Lower leg skin (tissue), 4 donors: ENCODE data around the gene MRPL58. TPM values are rescaled to one million over a fixed set of nuclear protein-coding genes. Genes with fewer than 3 reads are reported as not detected.
"Not testable (repeated sequence)": the region's sequence is repeated elsewhere in the genome, so short reads cannot be mapped to it uniquely, and the experiment has no call there.

Experiments used
- DNase-seq, 2 donors: peaks; one replicate each; pipeline ENCODE4 v3.0.0-alpha.2; 2019; ENCODE audit warnings: low spot score in 2 of 2
- H3K4me3 ChIP-seq: fragments of 200-600 bp; sonication (generic); 2 replicates; pipeline ENCODE4 v1.5.1; 2017; ENCODE audit warnings: mild to moderate bottlenecking, low read depth; ENCODE audit not compliant: poor library complexity, severe bottlenecking
- CTCF ChIP-seq, 3 donors: fragments of 450-650 bp; IDR thresholded peaks; one replicate each; pipeline ENCODE4 v1.5.1; 2016; ENCODE audit warnings: antibody characterized with exemption in 3 of 3, mild to moderate bottlenecking in 3 of 3, moderate library complexity in 2 of 3
- POLR2A ChIP-seq, 2 donors: fragments of 450-650 bp; IDR thresholded peaks; one replicate each; pipeline ENCODE4 v1.6.1; 2016 to 2017; ENCODE audit warnings: antibody characterized with exemption in 2 of 2, mild to moderate bottlenecking in 1 of 2, moderate library complexity in 1 of 2
- WGBS, 2 donors: methylation state at CpG; one replicate each; pipeline ENCODE4 v1.1.5; 2018; 5-methylcytosine and 5-hydroxymethylcytosine counted together
- intact Hi-C: fragments of 100-400 bp; cut with DNase I; formaldehyde crosslinking; loops from one replicate; pipeline ENCODE4 v1.15.0; 2023; ENCODE audit warnings: low total_unique reads
- total RNA-seq, 4 donors: library from RNA; depleted of rRNA; stranded (reverse); fragments of >200 nt; gene quantifications; one replicate each; pipeline ENCODE4 v1.1.0, GENCODE V29; 2016

MRPL58 gene
- total RNA-seq, 4 donors from 2014 or later: 48.6 to 76.4 (median 58.8) TPM

DNA sequence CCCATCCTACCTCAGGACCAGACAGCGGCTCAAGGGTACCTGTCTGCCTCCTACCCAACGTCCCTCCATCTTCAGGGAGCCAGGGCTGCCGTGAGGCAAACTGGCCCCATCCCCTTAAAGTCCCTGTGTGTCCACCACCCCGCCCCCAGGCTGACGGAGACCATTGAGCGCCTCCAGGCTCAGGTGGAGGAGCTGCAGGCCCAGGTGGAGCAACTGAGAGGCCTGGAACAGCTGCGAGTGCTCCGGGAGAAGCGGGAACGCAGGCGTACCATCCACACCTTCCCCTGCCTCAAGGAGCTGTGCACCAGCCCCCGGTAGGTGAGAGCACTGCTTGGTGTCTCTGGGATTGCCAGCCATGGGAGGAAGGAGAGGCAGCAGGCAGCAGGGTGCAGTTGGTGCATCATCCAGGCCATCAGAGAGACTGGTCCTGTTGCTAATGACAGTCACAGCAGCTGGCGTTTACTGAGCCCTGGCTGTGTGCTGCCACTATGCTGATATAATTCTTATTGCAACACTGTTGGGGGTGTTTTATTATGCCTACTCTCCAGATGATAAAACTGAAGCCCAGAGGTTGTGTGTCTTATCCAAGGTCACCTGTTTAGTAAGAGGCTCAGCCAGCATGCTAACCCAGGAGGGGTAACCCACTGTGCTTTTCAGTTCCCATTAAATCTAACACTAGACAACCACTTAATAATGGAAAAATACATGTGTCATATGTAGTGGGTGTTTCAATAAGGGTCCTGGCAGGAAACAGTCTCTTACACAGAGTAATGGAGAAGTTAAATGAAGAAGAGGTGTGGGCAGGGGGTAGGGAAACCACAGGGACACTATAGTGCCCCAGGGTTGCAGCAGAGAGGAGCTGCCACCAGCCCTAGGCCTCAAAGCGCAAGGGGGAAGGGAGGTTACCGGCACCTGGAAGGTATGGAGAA is 10.3 kb upstream of the MRPL58 start:
- WGBS, 2 donors: 89 to 92% methylated on average over 14 to 15 of the region's 15 CpGs
- intact Hi-C loops: no loop called here
- TF ChIP-seq CTCF (IDR thresholded peaks at IDR 0.05): no peak
- TF ChIP-seq POLR2A (IDR thresholded peaks at IDR 0.05): no peak
- H3K4me3 ChIP-seq: no peak overlapping the region
- DNase-seq: no peak

GRCh38 chr17:75003070-75003956 is 9.2 kb upstream of the MRPL58 start:
- DNase-seq: no peak
- TF ChIP-seq CTCF (IDR thresholded peaks at IDR 0.05) (no peak), POLR2A (IDR thresholded peaks at IDR 0.05) (no peak)
- no peak overlapping the region for H3K4me3 ChIP-seq
- WGBS, 2 donors: 91% methylated on average over 53 to 76 of the region's 76 CpGs
- intact Hi-C loops: no loop called here

DNA sequence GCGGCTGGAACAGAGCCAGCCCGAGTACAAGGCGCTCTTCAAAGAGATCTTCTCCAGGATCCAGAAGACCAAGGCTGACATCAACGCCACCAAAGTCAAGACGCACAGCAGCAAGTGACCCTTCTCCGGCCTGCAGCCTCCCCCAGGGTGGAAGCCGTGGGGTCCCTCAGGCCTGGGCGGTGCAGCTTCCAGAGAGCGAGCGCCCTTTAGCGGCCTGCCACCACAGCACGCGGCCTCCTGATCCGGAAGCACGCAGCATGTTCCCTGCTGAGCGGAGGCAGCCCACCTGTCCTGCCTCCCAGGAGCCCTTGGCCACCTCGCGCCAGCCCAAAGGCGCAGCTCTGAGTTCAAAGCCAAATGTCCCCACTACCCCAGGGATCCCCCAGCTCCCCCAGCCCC is 8.5 kb upstream of the MRPL58 start:
- intact Hi-C loops: no loop called here
- 92 to 94% methylated on average over 18 to 19 of the region's 19 CpGs for WGBS, 2 donors
- no peak overlapping the region for H3K4me3 ChIP-seq
- DNase-seq: no peak
- TF ChIP-seq CTCF (IDR thresholded peaks at IDR 0.05) (no peak), POLR2A (IDR thresholded peaks at IDR 0.05) (no peak)

GRCh38 chr17:75004371-75004770 is 8.1 kb upstream of the MRPL58 start:
- no peak for TF ChIP-seq POLR2A (IDR thresholded peaks at IDR 0.05)
- no peak for TF ChIP-seq CTCF (IDR thresholded peaks at IDR 0.05)
- no peak for DNase-seq
- intact Hi-C loops: no loop called here
- H3K4me3 ChIP-seq: no peak overlapping the region
- 91 to 92% methylated on average over 3 of the region's 3 CpGs for WGBS, 2 donors

- TF ChIP-seq CTCF (IDR thresholded peaks at IDR 0.05) (no peak), POLR2A (IDR thresholded peaks at IDR 0.05) (no peak)
- 90 to 94% methylated on average over 8 of the region's 8 CpGs for WGBS, 2 donors
- DNase-seq: no peak
- intact Hi-C loops: no loop called here
- no peak overlapping the region for H3K4me3 ChIP-seq
Observed at GRCh38 chr17:75005291-75005690, 7.2 kb upstream of the MRPL58 start.

DNA sequence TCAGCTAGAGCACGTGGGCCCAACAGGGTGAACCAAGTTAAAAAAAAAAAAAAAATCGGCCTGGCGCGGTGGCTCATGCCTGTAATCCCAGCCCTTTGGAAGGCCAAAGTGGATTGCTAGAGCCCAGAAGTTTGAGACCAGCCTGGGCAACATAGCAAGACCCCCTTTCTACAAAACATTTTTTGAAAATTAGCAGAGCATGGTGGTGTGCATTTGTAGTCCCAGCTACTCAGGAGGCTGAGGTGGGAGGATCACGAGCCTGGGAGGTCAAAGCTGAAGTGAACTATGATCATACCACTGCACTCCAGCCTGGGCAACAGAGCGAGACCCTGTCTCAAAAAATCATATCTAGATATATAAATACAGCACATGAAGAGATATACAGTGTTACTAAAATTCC is 6.4 kb upstream of the MRPL58 start:
- DNase-seq, H3K4me3 ChIP-seq, intact Hi-C loops: not testable (repeated sequence)
- 92 to 94% methylated on average over 6 of the region's 6 CpGs for WGBS, 2 donors
